OCI-LY3 (cell line): ENCODE data around the gene RAD23A.

Experiments
- EZH2phosphoT487 ChIP-seq: fragments of 200-600 bp; shearing (Covaris generic); IDR thresholded peaks from 2 replicates; pipeline ENCODE4 v1.6.1; 2018; ENCODE audit warnings: antibody characterized with exemption, mixed run types, low read depth
- TF ChIP-seq, protein P1 (sequence below): fragments of 200-600, 300-600 bp; sonication (generic); IDR thresholded peaks from 2 replicates; pipeline ENCODE4 v1.5.1; 2014; ENCODE audit warnings: antibody characterized with exemption, low read length, low read depth

DNA sequence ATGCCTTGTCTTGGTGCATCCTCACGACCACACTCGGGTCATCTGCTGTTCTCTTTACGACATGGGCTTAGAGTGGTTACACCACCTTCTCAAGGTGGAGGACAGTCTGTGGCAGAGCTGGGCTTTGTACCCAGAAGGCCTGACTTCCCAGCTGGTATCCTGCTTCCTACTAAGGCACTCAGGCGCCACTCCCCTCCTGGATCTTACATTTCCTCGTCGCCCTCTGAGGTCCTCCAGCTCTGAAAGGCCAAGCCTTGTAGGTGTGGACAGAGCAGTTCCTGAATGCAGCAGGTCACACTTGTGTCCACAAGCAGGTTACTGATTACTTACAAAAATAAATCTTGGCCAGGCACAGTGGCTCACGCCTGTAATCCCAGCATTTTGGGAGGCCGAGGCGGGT is 38.5 kb upstream of the RAD23A start:
- TF ChIP-seq, protein P1, sequence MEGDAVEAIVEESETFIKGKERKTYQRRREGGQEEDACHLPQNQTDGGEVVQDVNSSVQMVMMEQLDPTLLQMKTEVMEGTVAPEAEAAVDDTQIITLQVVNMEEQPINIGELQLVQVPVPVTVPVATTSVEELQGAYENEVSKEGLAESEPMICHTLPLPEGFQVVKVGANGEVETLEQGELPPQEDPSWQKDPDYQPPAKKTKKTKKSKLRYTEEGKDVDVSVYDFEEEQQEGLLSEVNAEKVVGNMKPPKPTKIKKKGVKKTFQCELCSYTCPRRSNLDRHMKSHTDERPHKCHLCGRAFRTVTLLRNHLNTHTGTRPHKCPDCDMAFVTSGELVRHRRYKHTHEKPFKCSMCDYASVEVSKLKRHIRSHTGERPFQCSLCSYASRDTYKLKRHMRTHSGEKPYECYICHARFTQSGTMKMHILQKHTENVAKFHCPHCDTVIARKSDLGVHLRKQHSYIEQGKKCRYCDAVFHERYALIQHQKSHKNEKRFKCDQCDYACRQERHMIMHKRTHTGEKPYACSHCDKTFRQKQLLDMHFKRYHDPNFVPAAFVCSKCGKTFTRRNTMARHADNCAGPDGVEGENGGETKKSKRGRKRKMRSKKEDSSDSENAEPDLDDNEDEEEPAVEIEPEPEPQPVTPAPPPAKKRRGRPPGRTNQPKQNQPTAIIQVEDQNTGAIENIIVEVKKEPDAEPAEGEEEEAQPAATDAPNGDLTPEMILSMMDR, result no peak
- no peak for TF ChIP-seq EZH2phosphoT487
